ENCODE measurements around the gene OIT3.

OIT3 gene

GRCh38 chr10:72858067-72858466 is 35.5 kb upstream of the OIT3 start:
- TF ChIP-seq EP300 (IDR thresholded peaks at IDR 0.05; ENCODE audit: borderline replicate concordance) (no peak), CEBPB (IDR thresholded peaks at IDR 0.05) (no peak)

- TF ChIP-seq TEAD4 (IDR thresholded peaks at IDR 0.05) (no peak), TCF12 (IDR thresholded peaks at IDR 0.05; ENCODE audit: low read depth) (no peak), MAX (IDR thresholded peaks at IDR 0.05) (no peak), YY1 (IDR thresholded peaks at IDR 0.05; ENCODE audit: low read depth) (no peak), NFIC (IDR thresholded peaks at IDR 0.05) (no peak), FOXM1 (IDR thresholded peaks at IDR 0.05; ENCODE audit: borderline replicate concordance, low read depth) (no peak), ZBTB7A (IDR thresholded peaks at IDR 0.05; ENCODE audit: low read depth) (no peak)
- TF ChIP-seq, protein P1, sequence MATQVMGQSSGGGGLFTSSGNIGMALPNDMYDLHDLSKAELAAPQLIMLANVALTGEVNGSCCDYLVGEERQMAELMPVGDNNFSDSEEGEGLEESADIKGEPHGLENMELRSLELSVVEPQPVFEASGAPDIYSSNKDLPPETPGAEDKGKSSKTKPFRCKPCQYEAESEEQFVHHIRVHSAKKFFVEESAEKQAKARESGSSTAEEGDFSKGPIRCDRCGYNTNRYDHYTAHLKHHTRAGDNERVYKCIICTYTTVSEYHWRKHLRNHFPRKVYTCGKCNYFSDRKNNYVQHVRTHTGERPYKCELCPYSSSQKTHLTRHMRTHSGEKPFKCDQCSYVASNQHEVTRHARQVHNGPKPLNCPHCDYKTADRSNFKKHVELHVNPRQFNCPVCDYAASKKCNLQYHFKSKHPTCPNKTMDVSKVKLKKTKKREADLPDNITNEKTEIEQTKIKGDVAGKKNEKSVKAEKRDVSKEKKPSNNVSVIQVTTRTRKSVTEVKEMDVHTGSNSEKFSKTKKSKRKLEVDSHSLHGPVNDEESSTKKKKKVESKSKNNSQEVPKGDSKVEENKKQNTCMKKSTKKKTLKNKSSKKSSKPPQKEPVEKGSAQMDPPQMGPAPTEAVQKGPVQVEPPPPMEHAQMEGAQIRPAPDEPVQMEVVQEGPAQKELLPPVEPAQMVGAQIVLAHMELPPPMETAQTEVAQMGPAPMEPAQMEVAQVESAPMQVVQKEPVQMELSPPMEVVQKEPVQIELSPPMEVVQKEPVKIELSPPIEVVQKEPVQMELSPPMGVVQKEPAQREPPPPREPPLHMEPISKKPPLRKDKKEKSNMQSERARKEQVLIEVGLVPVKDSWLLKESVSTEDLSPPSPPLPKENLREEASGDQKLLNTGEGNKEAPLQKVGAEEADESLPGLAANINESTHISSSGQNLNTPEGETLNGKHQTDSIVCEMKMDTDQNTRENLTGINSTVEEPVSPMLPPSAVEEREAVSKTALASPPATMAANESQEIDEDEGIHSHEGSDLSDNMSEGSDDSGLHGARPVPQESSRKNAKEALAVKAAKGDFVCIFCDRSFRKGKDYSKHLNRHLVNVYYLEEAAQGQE (IDR thresholded peaks at IDR 0.05; ENCODE audit: low read depth), result no peak
Measured at GRCh38 chr10:72862957-72863356, 30.6 kb upstream of the OIT3 start.

DNA sequence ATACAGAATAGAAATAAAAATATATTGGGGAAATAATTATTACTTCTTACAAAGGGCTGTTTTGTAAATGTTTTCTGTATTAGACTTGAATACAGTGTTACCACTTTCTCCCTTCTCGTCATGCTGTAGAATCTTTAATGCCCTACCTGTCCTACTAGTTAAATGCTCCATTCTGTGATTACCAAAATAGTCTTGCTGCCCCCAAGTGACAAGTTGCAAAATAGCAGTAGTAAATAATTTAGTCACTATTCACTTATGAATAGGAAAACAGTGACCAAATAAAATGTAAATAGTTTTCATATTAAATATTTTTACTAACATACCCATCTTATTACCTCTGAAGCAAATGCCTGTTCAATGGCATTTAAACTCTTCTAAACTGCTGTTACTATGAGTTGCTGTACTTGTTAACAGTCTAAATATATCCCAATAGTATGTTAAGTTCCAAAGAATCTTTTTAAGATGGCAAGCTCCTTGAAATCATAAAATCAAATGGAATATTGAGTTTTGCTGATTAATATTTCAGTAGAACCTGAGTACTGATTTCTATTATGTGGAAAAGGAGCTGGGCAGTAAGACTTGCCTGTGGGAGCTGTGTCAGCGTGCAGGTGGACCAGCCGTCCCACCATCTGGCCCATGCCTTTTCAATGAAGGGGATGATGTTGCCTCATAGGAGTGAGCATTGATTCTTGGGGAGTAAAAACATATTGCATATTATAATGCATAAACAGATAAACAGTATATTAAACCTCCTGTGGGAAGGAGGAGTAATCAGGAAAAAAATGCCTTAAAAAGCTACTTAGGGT is 18.1 kb upstream of the OIT3 start:
- TF ChIP-seq FOXM1 (IDR thresholded peaks at IDR 0.05; ENCODE audit: borderline replicate concordance, low read depth) (no peak), RAD21 (IDR thresholded peaks at IDR 0.05; ENCODE audit: low read depth) (peak; percentile 78)

DNA sequence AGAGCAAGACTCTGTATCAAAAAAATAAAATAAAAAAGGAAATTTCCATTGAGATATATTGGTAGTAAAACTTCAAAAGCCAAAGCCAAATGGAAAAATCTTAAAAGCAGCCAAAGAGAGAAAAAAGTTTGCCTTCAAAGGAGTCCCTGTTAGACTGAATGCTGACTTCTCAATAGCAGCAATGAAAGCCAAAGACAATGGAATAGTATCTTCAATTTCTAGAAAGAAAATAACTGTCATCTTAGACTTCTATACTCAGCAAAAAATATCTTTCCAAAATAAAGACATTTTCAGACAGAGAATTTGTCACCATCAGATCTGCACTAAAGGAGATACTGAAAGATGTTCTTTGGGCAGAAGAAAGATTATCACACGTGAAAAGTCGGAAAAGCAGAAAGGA is 14.3 kb upstream of the OIT3 start:
- TF ChIP-seq TEAD4 (IDR thresholded peaks at IDR 0.05), result no peak
- TF ChIP-seq YY1 (IDR thresholded peaks at IDR 0.05; ENCODE audit: low read depth), result no peak
- TF ChIP-seq, protein P1 (IDR thresholded peaks at IDR 0.05; ENCODE audit: low read depth), result no peak
- TF ChIP-seq, protein P2, sequence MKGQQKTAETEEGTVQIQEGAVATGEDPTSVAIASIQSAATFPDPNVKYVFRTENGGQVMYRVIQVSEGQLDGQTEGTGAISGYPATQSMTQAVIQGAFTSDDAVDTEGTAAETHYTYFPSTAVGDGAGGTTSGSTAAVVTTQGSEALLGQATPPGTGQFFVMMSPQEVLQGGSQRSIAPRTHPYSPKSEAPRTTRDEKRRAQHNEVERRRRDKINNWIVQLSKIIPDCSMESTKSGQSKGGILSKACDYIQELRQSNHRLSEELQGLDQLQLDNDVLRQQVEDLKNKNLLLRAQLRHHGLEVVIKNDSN (IDR thresholded peaks at IDR 0.05), result no peak

- TF ChIP-seq YY1 (IDR thresholded peaks at IDR 0.05; ENCODE audit: low read depth), result no peak
- no peak for TF ChIP-seq FOXM1 (IDR thresholded peaks at IDR 0.05; ENCODE audit: borderline replicate concordance, low read depth)
- no peak for TF ChIP-seq CEBPB (IDR thresholded peaks at IDR 0.05)
- no peak for TF ChIP-seq EGR1 (IDR thresholded peaks at IDR 0.05)
- TF ChIP-seq, protein P2 (IDR thresholded peaks at IDR 0.05), result no peak
- no peak for TF ChIP-seq RAD21 (IDR thresholded peaks at IDR 0.05; ENCODE audit: low read depth)
Measured at GRCh38 chr10:72881291-72881690, 12.2 kb upstream of the OIT3 start.

DNA sequence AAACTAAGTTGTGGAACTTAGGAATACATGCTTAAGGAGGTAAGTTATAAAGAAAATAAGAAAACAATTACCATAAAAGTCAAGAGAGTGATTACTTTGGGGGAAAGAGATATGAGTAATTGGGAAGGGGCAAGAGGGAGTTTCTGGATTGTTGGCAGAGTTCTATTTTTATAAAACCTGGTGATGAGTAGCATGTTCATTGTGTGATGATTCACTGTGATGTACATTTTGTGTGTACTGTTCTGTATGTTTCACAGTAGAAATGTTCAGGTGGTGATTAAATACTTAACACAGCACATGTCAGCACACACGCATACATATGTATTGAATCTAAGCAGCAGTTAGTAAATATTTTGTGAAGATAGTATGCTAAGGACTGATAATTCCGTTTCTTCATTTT is 9.7 kb upstream of the OIT3 start:
- TF ChIP-seq CEBPB (IDR thresholded peaks at IDR 0.05) (no peak), TCF12 (IDR thresholded peaks at IDR 0.05; ENCODE audit: low read depth) (no peak), FOXM1 (IDR thresholded peaks at IDR 0.05; ENCODE audit: borderline replicate concordance, low read depth) (no peak), NFIC (IDR thresholded peaks at IDR 0.05) (no peak), YY1 (IDR thresholded peaks at IDR 0.05; ENCODE audit: low read depth) (no peak), CREB1 (IDR thresholded peaks at IDR 0.05; ENCODE audit: low read depth) (no peak), EP300 (IDR thresholded peaks at IDR 0.05; ENCODE audit: borderline replicate concordance) (no peak), TAF1 (IDR thresholded peaks at IDR 0.05; ENCODE audit: low read depth) (no peak), MAX (IDR thresholded peaks at IDR 0.05) (no peak), EGR1 (IDR thresholded peaks at IDR 0.05) (no peak), RAD21 (IDR thresholded peaks at IDR 0.05; ENCODE audit: low read depth) (no peak), ZBTB7A (IDR thresholded peaks at IDR 0.05; ENCODE audit: low read depth) (no peak), TEAD4 (IDR thresholded peaks at IDR 0.05) (no peak)
- TF ChIP-seq, protein P1 (IDR thresholded peaks at IDR 0.05; ENCODE audit: low read depth), result no peak
- TF ChIP-seq, protein P2 (IDR thresholded peaks at IDR 0.05), result no peak
